HCT116 (cell line): Measurements from ENCODE around the gene AGGF1. TPM values are rescaled to one million over a fixed set of nuclear protein-coding genes. Genes with fewer than 3 reads are reported as not detected.

Experiments
- ATAC-seq: fragments of 200-7000 bp; cut with Tn5 transposase; 2 replicates; pipeline ENCODE4 v1.9.1; 2020; ENCODE audit warnings: mild to moderate bottlenecking, moderate library complexity
- BruUV-seq: library from RNA; stranded (reverse); fragments of 400-500 nt; replicated peaks from 2 replicates; lab custom pipeline; 2021; lab: Mats Ljungman, UMichigan
- CTCF ChIA-PET: fragments of 300-600 bp; sonication (Branson Sonifier 250); formaldehyde crosslinking; loops from one replicate; lab custom pipeline; 2021; ENCODE audit warnings: antibody characterized with exemption; lab: Charles Lee
- POLR2A ChIA-PET: fragments of 300-600, 350-600 bp; sonication (Branson Sonifier 250); formaldehyde crosslinking; loops from one replicate; lab custom pipeline; 2021; ENCODE audit warnings: antibody characterized with exemption; lab: Charles Lee
- RAD21 ChIA-PET, 2 experiments: fragments of 300-600 bp; sonication (Branson Sonifier 250); formaldehyde crosslinking; loops; one replicate each; lab custom pipeline; 2023; ENCODE audit warnings: low total read pairs in 2 of 2; ENCODE audit not compliant: uncharacterized antibody in 2 of 2, unreplicated experiment in 2 of 2, low non-redundant PET in 1 of 2; lab: Charles Lee
- DNase-seq: peaks from one replicate; pipeline ENCODE4 v3.0.0-alpha.2; 2010; ENCODE audit warnings: low read depth, low spot score
- H2AFZ ChIP-seq: fragments of 200-600 bp; shearing (Covaris generic), sonication (generic); 2 replicates; pipeline ENCODE4 v1.6.1; 2017; ENCODE audit warnings: low read depth, mixed run types, mixed read lengths, antibody characterized with exemption, low read length; ENCODE audit not compliant: poor library complexity, severe bottlenecking
- H3K27ac ChIP-seq: 2 replicates; pipeline ENCODE4 v1.5.1; 2012; ENCODE audit warnings: low read depth, low read length
- H3K27me3 ChIP-seq: fragments of 200-600 bp; sonication (generic); 2 replicates; pipeline ENCODE4 v1.6.1; 2016; ENCODE audit warnings: mixed run types, low read length, mixed read lengths; ENCODE audit not compliant: insufficient read depth
- H3K36me3 ChIP-seq, 2 experiments: fragments of 200-500 bp in 1 of 2; fragments of 200-600 bp in 1 of 2; sonication (Bioruptor generic) in 1 of 2; sonication (generic) in 1 of 2; 2 replicates each; pipeline versions ENCODE4 v1.5.1 to v1.6.1; 2014 to 2016; ENCODE audit warnings: low read length in 2 of 2, inconsistent platforms in 1 of 2, mixed read lengths in 1 of 2, mixed run types in 1 of 2; ENCODE audit not compliant: insufficient read depth in 2 of 2, control insufficient read depth in 1 of 2
- H3K4me1 ChIP-seq, 2 experiments: fragments of 200-600 bp in 1 of 2; sonication (generic) in 1 of 2; 2 replicates each; pipeline versions ENCODE4 v1.5.1 to v1.6.1; 2012 to 2017; ENCODE audit warnings: low read length in 2 of 2, inconsistent platforms in 1 of 2, mild to moderate bottlenecking in 1 of 2, mixed read lengths in 1 of 2, mixed run types in 1 of 2, moderate library complexity in 1 of 2; ENCODE audit not compliant: insufficient read depth in 2 of 2, control insufficient read depth in 1 of 2
- H3K4me2 ChIP-seq: fragments of 200-600 bp; sonication (generic); 2 replicates; pipeline ENCODE4 v1.6.1; 2017; ENCODE audit warnings: mixed run types, low read length, mixed read lengths
- H3K4me3 ChIP-seq, 2 experiments: fragments of 200-600 bp in 1 of 2; sonication (generic) in 1 of 2; replicated peaks in 1 of 2; 2 replicates each; pipeline ENCODE4 v1.5.1; 2011 to 2016; ENCODE audit warnings: low read length in 2 of 2, control low read depth in 1 of 2, low read depth in 1 of 2, mild to moderate bottlenecking in 1 of 2, mixed read lengths in 1 of 2, mixed run types in 1 of 2
- H3K79me2 ChIP-seq: fragments of 200-600 bp; sonication (generic); 2 replicates; pipeline ENCODE4 v1.6.1; 2017; ENCODE audit warnings: mild to moderate bottlenecking, mixed run types, low read length, moderate library complexity, mixed read lengths; ENCODE audit not compliant: insufficient read depth
- H3K9ac ChIP-seq: fragments of 200-600 bp; sonication (generic); 2 replicates; pipeline ENCODE4 v1.6.1; 2016; ENCODE audit warnings: low read length, mixed read lengths
- H3K9me2 ChIP-seq: fragments of 200-600 bp; sonication (generic), shearing (Covaris generic); 2 replicates; pipeline ENCODE4 v1.6.1; 2017; ENCODE audit warnings: mixed run types, mild to moderate bottlenecking, moderate library complexity; ENCODE audit not compliant: insufficient read depth
- H3K9me3 ChIP-seq, 2 experiments: fragments of 200-500 bp in 1 of 2; fragments of 200-600 bp in 1 of 2; sonication (Bioruptor generic) in 1 of 2; sonication (generic) in 1 of 2; 2 replicates each; pipeline ENCODE4 v1.6.1; 2014 to 2017; ENCODE audit warnings: low read length in 2 of 2, mixed read lengths in 2 of 2, inconsistent platforms in 1 of 2, low read depth in 1 of 2, mild to moderate bottlenecking in 1 of 2, mixed run types in 1 of 2, moderate library complexity in 1 of 2; ENCODE audit not compliant: control insufficient read depth in 1 of 2, insufficient read depth in 1 of 2
- H4K20me1 ChIP-seq: fragments of 200-600 bp; sonication (generic), shearing (Covaris generic); 2 replicates; pipeline ENCODE4 v1.6.1; 2017; ENCODE audit warnings: mixed run types, mild to moderate bottlenecking, moderate library complexity; ENCODE audit not compliant: insufficient read depth
- CBX3 ChIP-seq: IDR thresholded peaks from 2 replicates; pipeline ENCODE4 v1.6.1; 2012; ENCODE audit warnings: low read depth
- CEBPB ChIP-seq: IDR thresholded peaks from 2 replicates; pipeline ENCODE4 v1.6.1; 2012; ENCODE audit warnings: low read depth
- CTCF ChIP-seq, 3 experiments: fragments of 200-600 bp in 1 of 3; sonication (generic) in 1 of 3; IDR thresholded peaks in 2 of 3; conservative IDR thresholded peaks in 1 of 3; 2 replicates each; pipeline ENCODE4 v1.5.1; 2012 to 2017; ENCODE audit warnings: low read depth in 2 of 3, low read length in 2 of 3, antibody characterized with exemption in 1 of 3, borderline replicate concordance in 1 of 3, control low read depth in 1 of 3, mild to moderate bottlenecking in 1 of 3, mixed read lengths in 1 of 3, mixed run types in 1 of 3, moderate library complexity in 1 of 3; ENCODE audit not compliant: insufficient read depth in 1 of 3
- EGR1 ChIP-seq: IDR thresholded peaks from 2 replicates; pipeline ENCODE4 v1.6.1; 2012; ENCODE audit warnings: low read depth
- ELF1 ChIP-seq: IDR thresholded peaks from 2 replicates; pipeline ENCODE4 v1.6.1; 2012; ENCODE audit warnings: low read depth, borderline replicate concordance
- EZH2 ChIP-seq: fragments of 200-600 bp; sonication (generic); IDR thresholded peaks from 2 replicates; pipeline ENCODE4 v1.6.1; 2017; ENCODE audit warnings: antibody characterized with exemption, mixed run types
- EZH2phosphoT487 ChIP-seq: fragments of 200-600 bp; IDR thresholded peaks from 2 replicates; pipeline ENCODE4 v1.6.1; 2018; ENCODE audit warnings: antibody characterized with exemption, borderline replicate concordance
- FOSL1 ChIP-seq: IDR thresholded peaks from 2 replicates; pipeline ENCODE4 v1.6.1; 2012; ENCODE audit warnings: low read depth
- POLR2A ChIP-seq: IDR thresholded peaks from 2 replicates; pipeline ENCODE4 v1.7.0; 2011; ENCODE audit warnings: borderline replicate concordance; ENCODE audit not compliant: insufficient read depth, insufficient read length; ENCODE audit errors: extremely low read depth
- POLR2AphosphoS5 ChIP-seq: IDR thresholded peaks from 2 replicates; pipeline ENCODE4 v1.6.1; 2011; ENCODE audit warnings: mild to moderate bottlenecking, low read depth, low read length, moderate library complexity
- RAD21 ChIP-seq: IDR thresholded peaks from 2 replicates; pipeline ENCODE4 v1.6.1; 2012; ENCODE audit warnings: low read depth, mild to moderate bottlenecking
- TCF7L2 ChIP-seq: IDR thresholded peaks from 2 replicates; pipeline ENCODE4 v1.7.0; 2011; ENCODE audit warnings: borderline replicate concordance, inconsistent platforms; ENCODE audit not compliant: insufficient read depth, insufficient read length; ENCODE audit errors: extremely low read depth
- YY1 ChIP-seq: IDR thresholded peaks from 2 replicates; pipeline ENCODE4 v1.6.1; 2011; ENCODE audit warnings: low read length, low read depth, moderate library complexity, mild to moderate bottlenecking; ENCODE audit not compliant: insufficient replicate concordance; ENCODE audit errors: extremely low read depth
- ZFX ChIP-seq: fragments of 450-650 bp; IDR thresholded peaks from 2 replicates; pipeline ENCODE4 v1.6.1; 2017
- ZNF274 ChIP-seq: fragments of 200-500 bp; sonication (Bioruptor generic); IDR thresholded peaks from 2 replicates; pipeline ENCODE4 v1.6.1; 2014; ENCODE audit warnings: mild to moderate bottlenecking, low read depth, low read length, inconsistent platforms
- intact Hi-C: fragments of 100-400 bp; cut with micrococcal nuclease; formaldehyde crosslinking; loops from 2 replicates; pipeline ENCODE4 v1.10.0; 2022
- total RNA-seq: library from RNA; stranded (reverse); gene quantifications from one replicate; pipeline ENCODE4 v1.2.1, GENCODE V29; 2021; ENCODE audit not compliant: unreplicated experiment

The AGGF1 gene
- total RNA-seq, 1 experiment from 2014 or later: 22.2 TPM

- TF ChIP-seq CTCF (IDR thresholded peaks at IDR 0.05 in 2 of 3, conservative IDR thresholded peaks at IDR 0.05 in 1 of 3; ENCODE audit: borderline replicate concordance in 1 of 3, insufficient read depth in 1 of 3, low read depth in 2 of 3, low read length in 2 of 3) (no peak), POLR2AphosphoS5 (no peak), EZH2phosphoT487 (no peak), ELF1 (no peak), YY1 (no peak), RAD21 (no peak), CEBPB (no peak; the same call in 1 of the 2 replicates), ZFX (no peak), EGR1 (no peak), CBX3 (no peak), EZH2 (no peak), FOSL1 (no peak), POLR2A (no peak), ZNF274 (no peak), TCF7L2 (no peak)
- Histone ChIP-seq H3K79me2 (no peaks in the 10 kb centered on the region), H4K20me1 (no peaks in the 10 kb centered on the region), H3K27me3 (no peaks in the 10 kb centered on the region), H3K4me3 (no peak overlapping the region), H3K36me3 (no peaks in the 10 kb centered on the region; a peak in 1 of 4 replicates), H2AFZ (no peak overlapping the region), H3K9ac (no peak overlapping the region), H3K4me2 (no peak overlapping the region), H3K9me2 (no peaks in the 10 kb centered on the region), H3K4me1 (peaks cover 0 to 4% of the 10 kb centered on the region in 2 experiments; a peak in 1 of 4 replicates), H3K9me3 (no peaks in the 10 kb centered on the region), H3K27ac (no peak overlapping the region)
- intact Hi-C loops: no loop called here
- DNase-seq (no peak), ATAC-seq (no peak)
- RAD21 ChIA-PET: no interaction called here
- POLR2A ChIA-PET: interaction anchor here (1.7 kb wide), 1 partner anchor 14 kb away, joined by 5 read pairs; the partner anchor contains the start of gene ZBED3
- CTCF ChIA-PET: no interaction called here
- no TSS peak for BruUV-seq
Measured at GRCh38 chr5:77101298-77101697, 71.1 kb downstream of the AGGF1 start.
